CD4-positive, alpha-beta memory T cell (primary cell): ENCODE data around the gene CLDN22. TPM values are rescaled to one million over a fixed set of nuclear protein-coding genes. Genes with fewer than 3 reads are reported as not detected.

ENCODE experiments used
- CTCF ChIA-PET: fragments of 350-600 bp; sonication (Branson Sonifier 250); formaldehyde crosslinking; loops from one replicate; lab custom pipeline; 2021; ENCODE audit warnings: inconsistent platforms; ENCODE audit not compliant: partially characterized antibody; lab: Charles Lee
- POLR2A ChIA-PET: fragments of 350-600 bp; sonication (Branson Sonifier 250); formaldehyde crosslinking; loops from one replicate; lab custom pipeline; 2021; ENCODE audit not compliant: partially characterized antibody; lab: Charles Lee
- DNase-seq, 5 donors: peaks; one replicate each; pipeline versions ENCODE4 v3.0.0 to v3.0.0-alpha.2; 2020 to 2022; ENCODE audit warnings: mixed read lengths in 1 of 5
- H3K27ac ChIP-seq: one replicate; pipeline ENCODE4 v1.7.0; 2013; ENCODE audit warnings: low read depth, low read length
- H3K27me3 ChIP-seq: 2 replicates; pipeline ENCODE4 v1.7.0; 2013; ENCODE audit warnings: mild to moderate bottlenecking, low read length, moderate library complexity; ENCODE audit not compliant: insufficient read depth
- H3K36me3 ChIP-seq: 2 replicates; pipeline ENCODE4 v1.7.0; 2013; ENCODE audit warnings: mild to moderate bottlenecking, low read length, moderate library complexity; ENCODE audit not compliant: insufficient read depth
- H3K4me1 ChIP-seq: 2 replicates; pipeline ENCODE4 v1.7.0; 2013; ENCODE audit warnings: mild to moderate bottlenecking, low read length, moderate library complexity; ENCODE audit not compliant: insufficient read depth
- H3K4me3 ChIP-seq, 2 donors: one replicate each; pipeline ENCODE4 v1.7.0; 2013; ENCODE audit warnings: low read length in 2 of 2, mild to moderate bottlenecking in 1 of 2
- H3K9me3 ChIP-seq, 2 donors: one replicate each; pipeline ENCODE4 v1.7.0; 2013; ENCODE audit warnings: low read length in 2 of 2, control low read depth in 1 of 2; ENCODE audit not compliant: control insufficient read depth in 1 of 2
- H3K27ac Mint-ChIP-seq, 7 donors: one replicate each; pipeline ENCODE4 v1.8.0; 2020 to 2021; ENCODE audit warnings: mixed read lengths in 7 of 7, mild to moderate bottlenecking in 6 of 7, inconsistent platforms in 3 of 7, moderate library complexity in 3 of 7
- H3K27me3 Mint-ChIP-seq, 2 donors: one replicate each; pipeline ENCODE4 v1.8.0; 2020 to 2021; ENCODE audit warnings: mixed read lengths in 2 of 2
- H3K36me3 Mint-ChIP-seq, 2 donors: one replicate each; pipeline ENCODE4 v1.8.0; 2020 to 2021; ENCODE audit warnings: mixed read lengths in 2 of 2, inconsistent platforms in 1 of 2, mild to moderate bottlenecking in 1 of 2
- H3K4me1 Mint-ChIP-seq, 4 donors: one replicate each; pipeline ENCODE4 v1.8.0; 2020 to 2021; ENCODE audit warnings: mixed read lengths in 4 of 4, mild to moderate bottlenecking in 1 of 4
- H3K4me3 Mint-ChIP-seq, 8 donors: one replicate each; pipeline ENCODE4 v1.8.0; 2020 to 2021; ENCODE audit warnings: mixed read lengths in 8 of 8, mild to moderate bottlenecking in 7 of 8, moderate library complexity in 6 of 8, inconsistent platforms in 3 of 8
- H3K9me3 Mint-ChIP-seq, 8 donors: one replicate each; pipeline ENCODE4 v1.8.0; 2020 to 2021; ENCODE audit warnings: mixed read lengths in 8 of 8, mild to moderate bottlenecking in 5 of 8, inconsistent platforms in 3 of 8, moderate library complexity in 1 of 8
- intact Hi-C: fragments of 100-400 bp; cut with micrococcal nuclease; formaldehyde crosslinking; loops from one replicate; pipeline ENCODE4 v1.15.1; 2023
- polyA plus RNA-seq, 2 donors: library from polyadenylated mRNA; unstranded; fragments of 300-500 nt; fragmentation: Illumina TruSeq; gene quantifications; one replicate each; pipeline ENCODE4 v1.2.3, GENCODE V29; 2021
- total RNA-seq, 2 experiments: library from RNA; stranded (reverse); gene quantifications; one replicate each; pipeline ENCODE4 v1.2.3, GENCODE V29; 2021

The CLDN22 gene
- total and polyA plus RNA-seq, 4 experiments from 2014 or later, result not detected

- no peak for DNase-seq
These were observed 15.4 kb upstream of the CLDN22 start for GRCh38 chr4:183335369-183335940.

DNA sequence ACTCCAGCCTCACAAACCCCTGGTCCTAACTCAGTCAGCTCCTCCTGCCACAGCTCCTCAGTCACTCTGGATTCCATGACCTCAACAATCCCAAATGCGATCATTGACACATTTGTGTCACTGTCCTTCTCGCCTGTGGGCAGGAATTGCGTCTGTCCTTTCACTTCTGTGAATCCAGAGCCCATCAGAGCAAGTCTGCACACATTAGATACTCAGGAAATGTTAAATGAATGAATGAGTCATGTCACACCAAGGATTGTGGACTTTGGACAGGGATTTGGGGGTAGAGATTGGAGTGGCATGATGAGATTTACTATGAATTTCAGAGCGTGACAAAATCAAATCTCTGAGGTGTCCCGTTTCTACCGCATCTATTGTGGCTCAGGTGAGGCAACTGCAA, 13.9 kb upstream of the CLDN22 start:
- peaks cover 4 to 13% of the 10 kb centered on the region in 2 donors for H3K27me3 Mint-ChIP-seq
- intact Hi-C loops, result no loop called here
- H3K36me3 ChIP-seq, result no peaks in the 10 kb centered on the region
- DNase-seq, result no peak
- no peak overlapping the region for H3K27ac ChIP-seq
- H3K9me3 ChIP-seq, result no peaks in the 10 kb centered on the region
- ChIA-PET CTCF (no interaction called here), POLR2A (no interaction called here)
- H3K27me3 ChIP-seq, result no peaks in the 10 kb centered on the region
- no peaks in the 10 kb centered on the region for H3K4me1 ChIP-seq
- no peak overlapping the region for H3K27ac Mint-ChIP-seq
- peaks cover 0 to 8% (median 0%) of the 10 kb centered on the region in 4 donors for H3K4me1 Mint-ChIP-seq
- no peak overlapping the region for H3K4me3 ChIP-seq
- H3K4me3 Mint-ChIP-seq, result no peak overlapping the region
- peaks cover 0 to 5% of the 10 kb centered on the region in 2 donors for H3K36me3 Mint-ChIP-seq
- peaks cover 0 to 7% (median 0%) of the 10 kb centered on the region in 8 donors for H3K9me3 Mint-ChIP-seq

More at GRCh38 chr4:183335369-183335940, 15.4 kb upstream of the CLDN22 start:
- ChIA-PET CTCF (no interaction called here), POLR2A (no interaction called here)
- no peaks in the 10 kb centered on the region for H3K36me3 ChIP-seq
- H3K9me3 ChIP-seq, result no peaks in the 10 kb centered on the region
- Mint-ChIP-seq H3K27ac (no peak overlapping the region), H3K4me1 (peaks cover 0 to 6% (median 0%) of the 10 kb centered on the region in 4 donors), H3K4me3 (no peak overlapping the region), H3K27me3 (peaks cover 4 to 13% of the 10 kb centered on the region in 2 donors), H3K36me3 (no peaks in the 10 kb centered on the region), H3K9me3 (no peaks in the 10 kb centered on the region)
- intact Hi-C loops, result no loop called here
- no peak overlapping the region for H3K4me3 ChIP-seq
- no peaks in the 10 kb centered on the region for H3K4me1 ChIP-seq
- H3K27ac ChIP-seq, result no peak overlapping the region
- H3K27me3 ChIP-seq, result no peaks in the 10 kb centered on the region

DNA sequence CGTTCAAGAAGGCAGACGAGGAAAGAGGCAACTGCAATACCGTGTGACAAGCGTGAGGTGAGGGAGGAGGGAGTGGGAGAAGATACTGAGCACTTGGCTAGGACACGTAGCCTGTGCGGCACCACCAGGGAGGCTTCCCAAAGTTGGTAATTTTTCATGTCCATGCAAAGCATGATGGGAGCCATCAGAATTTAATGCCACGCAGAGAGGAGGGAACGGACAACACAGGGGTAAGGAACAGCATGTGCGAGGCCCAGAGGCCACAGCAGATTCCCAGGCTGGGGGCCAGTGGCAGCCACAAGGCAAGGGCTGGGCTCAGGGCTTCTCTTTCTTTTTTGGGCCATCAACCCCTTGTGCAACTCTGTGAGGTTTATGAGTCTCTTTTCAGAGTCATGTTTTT, 13.1 kb upstream of the CLDN22 start:
- no peak overlapping the region for H3K27ac ChIP-seq
- CTCF ChIA-PET, result no interaction called here
- no peak overlapping the region for H3K27ac Mint-ChIP-seq
- H3K9me3 ChIP-seq, result no peaks in the 10 kb centered on the region
- H3K36me3 Mint-ChIP-seq, result peaks cover 0 to 5% of the 10 kb centered on the region in 2 donors
- H3K36me3 ChIP-seq, result no peaks in the 10 kb centered on the region
- H3K9me3 Mint-ChIP-seq, result peaks cover 0 to 10% (median 0%) of the 10 kb centered on the region in 8 donors
- intact Hi-C loops, result no loop called here
- no peaks in the 10 kb centered on the region for H3K4me1 ChIP-seq
- no peak overlapping the region for H3K4me3 Mint-ChIP-seq
- peaks cover 0 to 9% (median 0%) of the 10 kb centered on the region in 4 donors for H3K4me1 Mint-ChIP-seq
- H3K4me3 ChIP-seq, result no peak overlapping the region
- H3K27me3 ChIP-seq, result no peaks in the 10 kb centered on the region
- POLR2A ChIA-PET, result no interaction called here
- no peak for DNase-seq
- H3K27me3 Mint-ChIP-seq, result peaks cover 4 to 13% of the 10 kb centered on the region in 2 donors

- Histone ChIP-seq H3K4me1 (no peaks in the 10 kb centered on the region), H3K4me3 (no peak overlapping the region), H3K36me3 (no peaks in the 10 kb centered on the region), H3K27ac (no peak overlapping the region), H3K9me3 (no peaks in the 10 kb centered on the region), H3K27me3 (no peaks in the 10 kb centered on the region)
- H3K9me3 Mint-ChIP-seq, result peaks cover 0 to 10% (median 0%) of the 10 kb centered on the region in 8 donors
- POLR2A ChIA-PET, result no interaction called here
- intact Hi-C loops, result no loop called here
- H3K27ac Mint-ChIP-seq, result no peak overlapping the region
- H3K4me3 Mint-ChIP-seq, result no peak overlapping the region
- H3K4me1 Mint-ChIP-seq, result peaks cover 0 to 9% (median 0%) of the 10 kb centered on the region in 4 donors
- CTCF ChIA-PET, result no interaction called here
- H3K27me3 Mint-ChIP-seq, result peaks cover 4 to 13% of the 10 kb centered on the region in 2 donors
- DNase-seq, result no peak
- peaks cover 0 to 5% of the 10 kb centered on the region in 2 donors for H3K36me3 Mint-ChIP-seq
These were observed 12.4 kb upstream of the CLDN22 start for GRCh38 chr4:183332447-183332846.

DNA sequence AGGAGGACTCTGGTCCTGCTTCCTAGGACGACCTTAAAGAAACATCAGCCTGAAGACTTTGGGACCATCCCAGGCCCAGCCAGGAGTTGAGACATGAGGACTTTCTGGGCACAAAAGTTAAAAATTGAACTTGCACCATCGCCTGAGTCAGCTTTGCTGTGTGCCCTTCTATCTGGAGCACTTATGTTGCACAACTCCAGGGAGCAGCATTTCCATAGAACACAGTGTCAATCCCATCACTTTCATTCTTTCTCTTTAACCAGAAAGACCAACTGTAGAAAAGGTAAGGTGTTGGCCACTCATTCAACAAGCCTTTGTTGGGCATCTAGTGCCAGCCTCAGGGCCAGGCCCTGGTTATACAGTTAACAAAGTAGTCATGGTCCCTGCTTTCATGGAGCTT, 10.8 kb upstream of the CLDN22 start:
- CTCF ChIA-PET, result no interaction called here
- H3K27ac Mint-ChIP-seq, result no peak overlapping the region
- peaks cover 0 to 10% (median 0%) of the 10 kb centered on the region in 8 donors for H3K9me3 Mint-ChIP-seq
- H3K36me3 Mint-ChIP-seq, result peaks cover 0 to 5% of the 10 kb centered on the region in 2 donors
- POLR2A ChIA-PET, result no interaction called here
- H3K4me1 ChIP-seq, result no peaks in the 10 kb centered on the region
- H3K4me3 ChIP-seq, result no peak overlapping the region
- no peaks in the 10 kb centered on the region for H3K9me3 ChIP-seq
- peaks cover 0 to 7% (median 0%) of the 10 kb centered on the region in 4 donors for H3K4me1 Mint-ChIP-seq
- no peak overlapping the region for H3K27ac ChIP-seq
- peaks cover 4 to 19% of the 10 kb centered on the region in 2 donors for H3K27me3 Mint-ChIP-seq
- no peak for DNase-seq
- H3K36me3 ChIP-seq, result no peaks in the 10 kb centered on the region
- H3K27me3 ChIP-seq, result no peaks in the 10 kb centered on the region
- intact Hi-C loops, result no loop called here
- H3K4me3 Mint-ChIP-seq, result no peak overlapping the region

- H3K4me1 Mint-ChIP-seq, result peaks cover 0 to 3% (median 0%) of the 10 kb centered on the region in 4 donors
- H3K27ac Mint-ChIP-seq, result no peak overlapping the region
- H3K27me3 ChIP-seq, result no peaks in the 10 kb centered on the region
- H3K36me3 Mint-ChIP-seq, result peaks cover 0 to 5% of the 10 kb centered on the region in 2 donors
- H3K9me3 ChIP-seq, result no peaks in the 10 kb centered on the region
- intact Hi-C loops, result no loop called here
- no peaks in the 10 kb centered on the region for H3K36me3 ChIP-seq
- H3K27ac ChIP-seq, result no peak overlapping the region
- ChIA-PET CTCF (no interaction called here), POLR2A (no interaction called here)
- no peak overlapping the region for H3K4me3 Mint-ChIP-seq
- no peaks in the 10 kb centered on the region for H3K4me1 ChIP-seq
- peaks cover 4 to 15% of the 10 kb centered on the region in 2 donors for H3K27me3 Mint-ChIP-seq
- no peak overlapping the region for H3K4me3 ChIP-seq
- peaks cover 0 to 10% (median 0%) of the 10 kb centered on the region in 8 donors for H3K9me3 Mint-ChIP-seq
- DNase-seq, result no peak
These were observed 10.1 kb upstream of the CLDN22 start for GRCh38 chr4:183329954-183330742.

- Histone ChIP-seq H3K36me3 (no peaks in the 10 kb centered on the region), H3K27me3 (no peaks in the 10 kb centered on the region), H3K27ac (no peak overlapping the region), H3K4me1 (no peaks in the 10 kb centered on the region), H3K4me3 (no peak overlapping the region), H3K9me3 (no peaks in the 10 kb centered on the region)
- POLR2A ChIA-PET, result no interaction called here
- Mint-ChIP-seq H3K27ac (no peak overlapping the region), H3K9me3 (peaks cover 0 to 10% (median 0%) of the 10 kb centered on the region in 8 donors), H3K4me1 (peaks cover 0 to 3% (median 0%) of the 10 kb centered on the region in 4 donors), H3K36me3 (peaks cover 0 to 5% of the 10 kb centered on the region in 2 donors), H3K27me3 (peaks cover 4 to 15% of the 10 kb centered on the region in 2 donors), H3K4me3 (no peak overlapping the region)
- intact Hi-C loops, result no loop called here
- no peak for DNase-seq
- CTCF ChIA-PET, result no interaction called here
These were observed 9.2 kb upstream of the CLDN22 start for GRCh38 chr4:183329244-183329643.
